Measurements from ENCODE around the gene NDST1. TPM values are rescaled to one million over a fixed set of nuclear protein-coding genes. Genes with fewer than 3 reads are reported as not detected.

Gene NDST1
- polyA plus RNA-seq, 1 experiment = 52.2 TPM

DNA sequence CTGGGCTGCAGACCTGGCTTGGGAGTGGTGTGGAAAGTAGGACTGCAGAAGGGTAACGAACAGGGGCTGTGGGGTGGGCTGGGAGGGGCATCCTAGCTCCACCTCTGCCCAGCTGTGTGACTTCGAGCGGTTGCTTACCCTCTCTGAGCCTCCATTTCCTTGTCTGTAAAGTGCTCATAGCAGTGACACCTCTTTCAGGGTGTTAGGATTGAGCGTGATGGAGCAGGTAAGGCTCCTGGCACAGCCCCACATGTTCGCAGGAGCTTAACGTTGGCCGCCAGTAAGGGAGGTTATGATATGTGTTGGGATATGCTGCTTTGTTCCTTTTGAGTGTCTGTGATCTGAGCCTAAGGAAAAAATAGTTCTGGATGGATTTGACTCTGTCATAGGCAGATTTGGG is 2.1 kb downstream of the NDST1 start:
- Histone ChIP-seq H3K9me3 (ENCODE audit: control insufficient read depth, insufficient read depth, low read length) (no peaks in the 10 kb centered on the region), H3K27ac (ENCODE audit: low read depth, low read length) (peak overlapping the region; percentile 31), H3K4me3 (ENCODE audit: low read depth, low read length) (no peak overlapping the region), H3K27me3 (ENCODE audit: control insufficient read depth, insufficient read depth, low read length) (no peaks in the 10 kb centered on the region)
- TF ChIP-seq CTCF (IDR thresholded peaks at IDR 0.05; ENCODE audit: low read depth, low read length) = no peak
- CTCF ChIA-PET = no interaction called here
- no peak for DNase-seq (ENCODE audit: low read depth, low spot score)
- POLR2A ChIA-PET = interaction anchor here (1.2 kb wide), 1 partner anchor 24 kb away, joined by 4 read pairs; no protein-coding TSS in a partner anchor

- POLR2A ChIA-PET = interaction anchor here (1.2 to 1.8 kb wide), 2 partner anchors 13 to 25 kb away, joined by 4 to 11 read pairs; no protein-coding TSS in a partner anchor
- no peak for DNase-seq (ENCODE audit: low read depth, low spot score)
- peak overlapping the region; percentile 32 for H3K27ac ChIP-seq (ENCODE audit: low read depth, low read length)
Observed at GRCh38 chr5:150510460-150511263, 2.7 kb downstream of the NDST1 start.

GRCh38 chr5:150511578-150512367 is 3.8 kb downstream of the NDST1 start:
- no peak for TF ChIP-seq CTCF (IDR thresholded peaks at IDR 0.05; ENCODE audit: low read depth, low read length)
- Histone ChIP-seq H3K27ac (ENCODE audit: low read depth, low read length) (peak overlapping the region; percentile 32), H3K9me3 (ENCODE audit: control insufficient read depth, insufficient read depth, low read length) (no peaks in the 10 kb centered on the region), H3K4me3 (ENCODE audit: low read depth, low read length) (no peak overlapping the region), H3K27me3 (ENCODE audit: control insufficient read depth, insufficient read depth, low read length) (no peaks in the 10 kb centered on the region)
- no peak for DNase-seq (ENCODE audit: low read depth, low spot score)
- POLR2A ChIA-PET = interaction anchor here (0.9 to 1.8 kb wide), 2 partner anchors 14 to 22 kb away, joined by 11 read pairs; no protein-coding TSS in a partner anchor
- CTCF ChIA-PET = interaction anchor here (0.6 to 6.0 kb wide), 6 partner anchors 13 to 447 kb away, joined by 3 to 28 read pairs (median 4); no protein-coding TSS in a partner anchor

More at GRCh38 chr5:150510460-150511263, 2.7 kb downstream of the NDST1 start:
- CTCF ChIA-PET = interaction anchor here (0.9 to 6.0 kb wide), 5 partner anchors 14 to 52 kb away, joined by 3 to 28 read pairs (median 4); no protein-coding TSS in a partner anchor
- no peak overlapping the region for H3K4me3 ChIP-seq (ENCODE audit: low read depth, low read length)
- TF ChIP-seq CTCF (IDR thresholded peaks at IDR 0.05; ENCODE audit: low read depth, low read length) = no peak
- no peaks in the 10 kb centered on the region for H3K27me3 ChIP-seq (ENCODE audit: control insufficient read depth, insufficient read depth, low read length)
- no peaks in the 10 kb centered on the region for H3K9me3 ChIP-seq (ENCODE audit: control insufficient read depth, insufficient read depth, low read length)

- Histone ChIP-seq H3K27me3 (ENCODE audit: control insufficient read depth, insufficient read depth, low read length) (no peaks in the 10 kb centered on the region), H3K4me3 (ENCODE audit: low read depth, low read length) (no peak overlapping the region), H3K9me3 (ENCODE audit: control insufficient read depth, insufficient read depth, low read length) (no peaks in the 10 kb centered on the region), H3K27ac (ENCODE audit: low read depth, low read length) (peak overlapping the region; percentile 32)
- DNase-seq (ENCODE audit: low read depth, low spot score) = no peak
- ChIA-PET CTCF (interaction anchor here (1.3 to 6.0 kb wide), 2 partner anchors 12 to 53 kb away, joined by 6 to 28 read pairs; no protein-coding TSS in a partner anchor), POLR2A (interaction anchor here (1.8 kb wide), 1 partner anchor 15 kb away, joined by 11 read pairs; no protein-coding TSS in a partner anchor)
- TF ChIP-seq CTCF (IDR thresholded peaks at IDR 0.05; ENCODE audit: low read depth, low read length) = no peak
Observed at GRCh38 chr5:150512368-150512747, 4.4 kb downstream of the NDST1 start.
